Neural crest cell (in vitro differentiated cells): Measurements from ENCODE around the gene HDDC3. TPM values are rescaled to one million over a fixed set of nuclear protein-coding genes. Genes with fewer than 3 reads are reported as not detected.

Source experiments
- DNase-seq: peaks from one replicate; pipeline ENCODE4 v3.0.0; 2021; ENCODE audit warnings: low read depth, mixed read lengths, low spot score
- H3K27ac Mint-ChIP-seq: one replicate; pipeline ENCODE4 v1.8.0; 2021; ENCODE audit warnings: mild to moderate bottlenecking, mixed read lengths; ENCODE audit not compliant: unreplicated experiment
- H3K27me3 Mint-ChIP-seq: 2 replicates; pipeline ENCODE4 v1.8.0; 2021; ENCODE audit warnings: low read depth, mild to moderate bottlenecking, mixed read lengths
- H3K36me3 Mint-ChIP-seq: 2 replicates; pipeline ENCODE4 v1.8.0; 2021; ENCODE audit warnings: low read depth, mild to moderate bottlenecking, mixed read lengths
- H3K4me1 Mint-ChIP-seq: 2 replicates; pipeline ENCODE4 v1.8.0; 2021; ENCODE audit warnings: mixed read lengths
- H3K4me3 Mint-ChIP-seq: one replicate; pipeline ENCODE4 v1.8.0; 2021; ENCODE audit warnings: mild to moderate bottlenecking, mixed read lengths
- H3K9me3 Mint-ChIP-seq: 2 replicates; pipeline ENCODE4 v1.8.0; 2021; ENCODE audit warnings: mixed read lengths
- total RNA-seq: library from RNA; stranded (reverse); gene quantifications from 2 replicates; pipeline ENCODE4 v1.2.1, GENCODE V29; 2021
- TF ChIP-seq, protein P1 (sequence below): fragments of 200-600 bp; sonication (generic); conservative IDR thresholded peaks from 2 replicates; pipeline ENCODE4 v1.5.0; 2021; ENCODE audit warnings: antibody characterized with exemption, mild to moderate bottlenecking

The HDDC3 gene
- total RNA-seq, 1 donor from 2014 or later, result 16.7 TPM

- DNase-seq, result no peak
- Mint-ChIP-seq H3K27me3 (no peaks in the 10 kb centered on the region), H3K4me3 (peak overlapping the region; percentile 38), H3K36me3 (peaks cover 6% of the 10 kb centered on the region), H3K4me1 (peaks cover 13% of the 10 kb centered on the region), H3K9me3 (no peaks in the 10 kb centered on the region), H3K27ac (no peak overlapping the region)
- TF ChIP-seq, protein P1, sequence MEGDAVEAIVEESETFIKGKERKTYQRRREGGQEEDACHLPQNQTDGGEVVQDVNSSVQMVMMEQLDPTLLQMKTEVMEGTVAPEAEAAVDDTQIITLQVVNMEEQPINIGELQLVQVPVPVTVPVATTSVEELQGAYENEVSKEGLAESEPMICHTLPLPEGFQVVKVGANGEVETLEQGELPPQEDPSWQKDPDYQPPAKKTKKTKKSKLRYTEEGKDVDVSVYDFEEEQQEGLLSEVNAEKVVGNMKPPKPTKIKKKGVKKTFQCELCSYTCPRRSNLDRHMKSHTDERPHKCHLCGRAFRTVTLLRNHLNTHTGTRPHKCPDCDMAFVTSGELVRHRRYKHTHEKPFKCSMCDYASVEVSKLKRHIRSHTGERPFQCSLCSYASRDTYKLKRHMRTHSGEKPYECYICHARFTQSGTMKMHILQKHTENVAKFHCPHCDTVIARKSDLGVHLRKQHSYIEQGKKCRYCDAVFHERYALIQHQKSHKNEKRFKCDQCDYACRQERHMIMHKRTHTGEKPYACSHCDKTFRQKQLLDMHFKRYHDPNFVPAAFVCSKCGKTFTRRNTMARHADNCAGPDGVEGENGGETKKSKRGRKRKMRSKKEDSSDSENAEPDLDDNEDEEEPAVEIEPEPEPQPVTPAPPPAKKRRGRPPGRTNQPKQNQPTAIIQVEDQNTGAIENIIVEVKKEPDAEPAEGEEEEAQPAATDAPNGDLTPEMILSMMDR, result no peak
These were observed 7.4 kb upstream of the HDDC3 start for GRCh38 chr15:90939756-90940155.

DNA sequence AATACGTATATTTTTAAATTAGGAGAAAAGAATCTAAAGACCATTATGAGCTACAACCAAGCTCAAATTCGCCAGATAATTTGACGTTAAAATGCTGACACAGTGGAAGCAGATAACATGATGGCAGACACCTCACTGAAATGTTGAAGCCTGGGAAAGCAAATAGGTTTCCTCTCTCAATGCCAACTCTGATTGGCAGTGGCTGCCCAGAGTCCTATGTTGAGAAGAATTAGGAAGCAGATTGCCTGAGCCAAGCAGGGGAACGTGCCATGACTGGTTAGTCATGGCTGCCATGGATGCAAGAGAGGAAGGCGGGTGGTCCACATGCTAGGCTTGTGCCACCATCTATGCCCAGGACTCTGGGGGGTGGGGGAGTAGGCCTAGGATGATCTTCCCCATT is 5.9 kb upstream of the HDDC3 start:
- TF ChIP-seq, protein P1, result no peak
- Mint-ChIP-seq H3K9me3 (no peaks in the 10 kb centered on the region), H3K27ac (no peak overlapping the region), H3K27me3 (no peaks in the 10 kb centered on the region), H3K36me3 (peaks cover 6% of the 10 kb centered on the region), H3K4me1 (peaks cover 20% of the 10 kb centered on the region), H3K4me3 (no peak overlapping the region)
- DNase-seq, result no peak

DNA sequence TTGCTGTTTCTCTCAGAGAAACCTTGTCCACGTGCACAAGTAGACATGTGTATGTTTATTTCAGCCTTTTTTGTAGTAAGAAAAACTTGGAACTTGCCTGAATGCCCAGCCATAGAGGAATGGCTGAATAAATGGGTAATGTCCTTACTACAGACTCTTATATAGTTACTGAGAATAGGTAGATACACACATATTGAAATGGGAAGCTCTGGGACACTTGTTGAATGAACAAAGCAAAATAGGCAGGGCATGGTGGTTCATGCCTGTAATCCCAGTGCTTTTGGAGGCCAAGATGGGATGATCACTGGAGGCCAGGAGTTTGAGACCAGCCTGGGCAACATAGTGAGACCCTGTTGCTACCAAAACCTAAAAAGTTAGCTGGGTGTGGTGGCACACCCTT is 4.5 kb upstream of the HDDC3 start:
- Mint-ChIP-seq H3K9me3 (no peaks in the 10 kb centered on the region), H3K36me3 (peaks cover 6% of the 10 kb centered on the region), H3K4me3 (peak overlapping the region; percentile 91), H3K4me1 (peaks cover 25% of the 10 kb centered on the region), H3K27ac (no peak overlapping the region), H3K27me3 (no peaks in the 10 kb centered on the region)
- TF ChIP-seq, protein P1, result no peak
- no peak for DNase-seq

DNA sequence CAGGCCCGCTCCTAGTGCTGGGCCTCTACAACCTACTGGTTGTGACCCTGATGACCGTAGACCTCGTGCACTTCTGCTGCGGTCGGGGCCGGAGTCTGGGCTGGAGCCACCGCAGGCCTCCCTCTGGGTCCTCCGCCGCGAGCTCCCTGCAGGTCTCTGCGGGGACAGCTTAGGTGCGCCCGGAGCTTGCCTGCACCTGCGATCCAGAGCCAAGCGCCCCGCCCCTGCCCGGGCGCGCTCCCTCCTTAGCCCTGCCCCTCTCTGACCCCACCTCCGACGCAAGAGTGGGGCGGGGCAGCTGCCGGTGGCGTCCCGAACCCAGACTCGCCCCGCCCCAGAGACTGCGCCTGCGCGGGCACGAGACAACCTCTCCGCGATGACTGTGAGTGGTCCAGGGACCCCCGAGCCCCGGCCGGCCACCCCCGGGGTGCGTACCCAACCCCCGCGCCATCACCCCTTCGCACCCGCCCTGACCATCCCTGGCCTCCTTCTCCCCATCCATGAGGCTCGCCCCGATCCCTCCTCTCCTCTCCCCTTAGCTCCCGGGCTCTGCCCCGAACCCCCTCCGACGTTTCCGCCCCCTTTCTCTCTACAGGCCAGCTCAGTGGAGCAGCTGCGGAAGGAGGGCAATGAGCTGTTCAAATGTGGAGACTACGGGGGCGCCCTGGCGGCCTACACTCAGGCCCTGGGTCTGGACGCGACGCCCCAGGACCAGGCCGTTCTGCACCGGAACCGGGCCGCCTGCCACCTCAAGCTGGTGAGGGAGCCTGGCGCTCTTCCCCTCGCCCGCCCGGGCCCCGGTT is 2.8 kb upstream of the HDDC3 start, which contains the start of gene UNC45A:
Gene UNC45A, plus strand, starts transcription at position 337 of the 803 bp plus-strand sequence. Its CDS starts 40 bp downstream, at position 377.
- Mint-ChIP-seq H3K36me3 (peaks cover 6% of the 10 kb centered on the region), H3K27me3 (no peaks in the 10 kb centered on the region), H3K4me3 (peak within 1 kb of the TSS; percentile 91), H3K27ac (peak within 1 kb of the TSS; percentile 81), H3K4me1 (peaks cover 32% of the 10 kb centered on the region), H3K9me3 (no peaks in the 10 kb centered on the region)
- TF ChIP-seq, protein P1, result no peak
- peak; percentile 89 for DNase-seq

DNA sequence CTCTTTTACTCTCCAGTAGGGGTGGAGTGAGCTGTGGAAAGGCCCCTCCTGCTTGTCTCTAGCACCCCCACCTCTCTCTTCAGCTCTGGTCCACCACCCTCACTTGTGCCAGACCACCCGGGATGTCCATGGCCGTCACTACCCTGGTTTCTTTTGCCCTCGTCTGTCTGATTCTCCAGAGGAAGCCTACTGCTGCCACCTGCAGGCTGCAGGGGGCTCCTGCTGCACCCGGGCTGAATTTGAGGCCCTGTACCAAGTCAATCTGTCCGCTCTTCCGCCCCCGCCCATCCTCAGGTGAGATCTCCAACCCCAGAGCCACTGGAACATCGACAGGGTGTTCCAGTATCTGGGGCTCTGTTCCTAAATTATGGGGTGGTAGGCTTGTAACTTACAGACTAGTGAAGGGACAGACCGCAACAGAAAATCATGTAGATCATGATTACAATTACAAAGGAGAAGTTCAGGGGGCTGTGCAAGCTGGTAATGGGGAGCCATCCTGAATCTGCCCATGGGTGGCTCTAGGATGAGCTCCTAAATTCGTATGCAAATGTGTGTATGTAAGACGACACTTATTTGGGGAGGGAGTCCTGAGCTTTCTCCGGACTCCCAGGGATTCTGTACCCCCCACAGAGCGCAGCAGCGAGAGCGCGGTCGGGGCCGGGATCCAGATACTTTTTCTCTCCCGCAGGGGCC is 2.1 kb upstream of the HDDC3 start:
- Mint-ChIP-seq H3K27me3 (no peaks in the 10 kb centered on the region), H3K9me3 (no peaks in the 10 kb centered on the region), H3K27ac (no peak overlapping the region)

More for the DNA sequence above, 2.1 kb upstream of the HDDC3 start:
- TF ChIP-seq, protein P1, result peak; percentile 86
- H3K36me3 Mint-ChIP-seq, result peaks cover 2% of the 10 kb centered on the region
- H3K4me3 Mint-ChIP-seq, result peak overlapping the region; percentile 91
- H3K4me1 Mint-ChIP-seq, result peaks cover 32% of the 10 kb centered on the region
- peak; percentile 82 for DNase-seq
